WTC11 (cell line): Measurements from ENCODE around the gene ABCA13.

Source experiments
- ATF2 ChIP-seq: sonication (generic); formaldehyde crosslinking; IDR thresholded peaks from 2 replicates; pipeline ENCODE4 v1.8.1; 2022; ENCODE audit warnings: low read depth, missing genetic modification reagents, borderline replicate concordance
- CBFB ChIP-seq: sonication (generic); formaldehyde crosslinking; IDR thresholded peaks from 2 replicates; pipeline ENCODE4 v1.8.1; 2022; ENCODE audit warnings: mild to moderate bottlenecking, low read depth, missing genetic modification reagents
- CREB1 ChIP-seq: sonication (generic); formaldehyde crosslinking; IDR thresholded peaks from 2 replicates; pipeline ENCODE4 v1.8.0; 2023; ENCODE audit warnings: mild to moderate bottlenecking, missing genetic modification reagents
- E2F5 ChIP-seq: sonication (generic); formaldehyde crosslinking; IDR thresholded peaks from 2 replicates; pipeline ENCODE4 v1.8.1; 2022; ENCODE audit warnings: mild to moderate bottlenecking, moderate library complexity, missing genetic modification reagents
- ESRRA ChIP-seq: sonication (generic); formaldehyde crosslinking; IDR thresholded peaks from 2 replicates; pipeline ENCODE4 v1.8.1; 2022; ENCODE audit warnings: mild to moderate bottlenecking, missing genetic modification reagents, borderline replicate concordance
- MAX ChIP-seq: sonication (generic); formaldehyde crosslinking; IDR thresholded peaks from 2 replicates; pipeline ENCODE4 v1.8.0; 2022; ENCODE audit warnings: mild to moderate bottlenecking, missing genetic modification reagents
- NFE2L1 ChIP-seq: sonication (generic); formaldehyde crosslinking; IDR thresholded peaks from 2 replicates; pipeline ENCODE4 v1.8.1; 2023; ENCODE audit warnings: missing genetic modification reagents
- NR1H2 ChIP-seq: sonication (generic); formaldehyde crosslinking; IDR thresholded peaks from 2 replicates; pipeline ENCODE4 v1.9.0; 2021; ENCODE audit warnings: mild to moderate bottlenecking, moderate library complexity, missing genetic modification reagents
- NR2C2 ChIP-seq: sonication (generic); formaldehyde crosslinking; IDR thresholded peaks from 2 replicates; pipeline ENCODE4 v1.8.0; 2022; ENCODE audit warnings: mild to moderate bottlenecking, missing genetic modification reagents
- RELA ChIP-seq: sonication (generic); formaldehyde crosslinking; IDR thresholded peaks from 2 replicates; pipeline ENCODE4 v1.8.1; 2022; ENCODE audit warnings: missing genetic modification reagents, mild to moderate bottlenecking, borderline replicate concordance
- TEAD4 ChIP-seq: sonication (generic); formaldehyde crosslinking; IDR thresholded peaks from 2 replicates; pipeline ENCODE4 v1.8.0; 2022; ENCODE audit warnings: mild to moderate bottlenecking, missing genetic modification reagents
- TF ChIP-seq, protein P1 (sequence below): fragments of 200-600 bp; IDR thresholded peaks from 2 replicates; pipeline ENCODE4 v1.8.0; 2022; ENCODE audit warnings: antibody characterized with exemption
- TF ChIP-seq, protein P2 (sequence below): sonication (generic); formaldehyde crosslinking; conservative IDR thresholded peaks from 2 replicates; pipeline ENCODE4 v1.8.1; 2023; ENCODE audit warnings: mild to moderate bottlenecking, low read depth, missing genetic modification reagents, moderate library complexity

GRCh38 chr7:48389977-48390376, 218.7 kb downstream of the ABCA13 start:
- TF ChIP-seq, protein P1, sequence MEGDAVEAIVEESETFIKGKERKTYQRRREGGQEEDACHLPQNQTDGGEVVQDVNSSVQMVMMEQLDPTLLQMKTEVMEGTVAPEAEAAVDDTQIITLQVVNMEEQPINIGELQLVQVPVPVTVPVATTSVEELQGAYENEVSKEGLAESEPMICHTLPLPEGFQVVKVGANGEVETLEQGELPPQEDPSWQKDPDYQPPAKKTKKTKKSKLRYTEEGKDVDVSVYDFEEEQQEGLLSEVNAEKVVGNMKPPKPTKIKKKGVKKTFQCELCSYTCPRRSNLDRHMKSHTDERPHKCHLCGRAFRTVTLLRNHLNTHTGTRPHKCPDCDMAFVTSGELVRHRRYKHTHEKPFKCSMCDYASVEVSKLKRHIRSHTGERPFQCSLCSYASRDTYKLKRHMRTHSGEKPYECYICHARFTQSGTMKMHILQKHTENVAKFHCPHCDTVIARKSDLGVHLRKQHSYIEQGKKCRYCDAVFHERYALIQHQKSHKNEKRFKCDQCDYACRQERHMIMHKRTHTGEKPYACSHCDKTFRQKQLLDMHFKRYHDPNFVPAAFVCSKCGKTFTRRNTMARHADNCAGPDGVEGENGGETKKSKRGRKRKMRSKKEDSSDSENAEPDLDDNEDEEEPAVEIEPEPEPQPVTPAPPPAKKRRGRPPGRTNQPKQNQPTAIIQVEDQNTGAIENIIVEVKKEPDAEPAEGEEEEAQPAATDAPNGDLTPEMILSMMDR: no peak
- TF ChIP-seq NR2C2 (CRISPR knock-in tag): no peak
- TF ChIP-seq ATF2: no peak
- no peak for TF ChIP-seq RELA
- TF ChIP-seq CREB1 (CRISPR knock-in tag): no peak
- no peak for TF ChIP-seq TEAD4 (CRISPR knock-in tag)
- no peak for TF ChIP-seq CBFB (CRISPR knock-in tag)
- TF ChIP-seq E2F5 (CRISPR knock-in tag): no peak
- no peak for TF ChIP-seq ESRRA
- TF ChIP-seq, protein P2, sequence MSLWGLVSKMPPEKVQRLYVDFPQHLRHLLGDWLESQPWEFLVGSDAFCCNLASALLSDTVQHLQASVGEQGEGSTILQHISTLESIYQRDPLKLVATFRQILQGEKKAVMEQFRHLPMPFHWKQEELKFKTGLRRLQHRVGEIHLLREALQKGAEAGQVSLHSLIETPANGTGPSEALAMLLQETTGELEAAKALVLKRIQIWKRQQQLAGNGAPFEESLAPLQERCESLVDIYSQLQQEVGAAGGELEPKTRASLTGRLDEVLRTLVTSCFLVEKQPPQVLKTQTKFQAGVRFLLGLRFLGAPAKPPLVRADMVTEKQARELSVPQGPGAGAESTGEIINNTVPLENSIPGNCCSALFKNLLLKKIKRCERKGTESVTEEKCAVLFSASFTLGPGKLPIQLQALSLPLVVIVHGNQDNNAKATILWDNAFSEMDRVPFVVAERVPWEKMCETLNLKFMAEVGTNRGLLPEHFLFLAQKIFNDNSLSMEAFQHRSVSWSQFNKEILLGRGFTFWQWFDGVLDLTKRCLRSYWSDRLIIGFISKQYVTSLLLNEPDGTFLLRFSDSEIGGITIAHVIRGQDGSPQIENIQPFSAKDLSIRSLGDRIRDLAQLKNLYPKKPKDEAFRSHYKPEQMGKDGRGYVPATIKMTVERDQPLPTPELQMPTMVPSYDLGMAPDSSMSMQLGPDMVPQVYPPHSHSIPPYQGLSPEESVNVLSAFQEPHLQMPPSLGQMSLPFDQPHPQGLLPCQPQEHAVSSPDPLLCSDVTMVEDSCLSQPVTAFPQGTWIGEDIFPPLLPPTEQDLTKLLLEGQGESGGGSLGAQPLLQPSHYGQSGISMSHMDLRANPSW (CRISPR knock-in tag): no peak
- TF ChIP-seq MAX: no peak
- no peak for TF ChIP-seq NR1H2 (CRISPR knock-in tag)
- TF ChIP-seq NFE2L1 (CRISPR knock-in tag): no peak
